Measurements from ENCODE around the gene SYCE3.
"Not testable (repeated sequence)": the region's sequence is repeated elsewhere in the genome, so short reads cannot be mapped to it uniquely, and the experiment has no call there.

SYCE3 gene

DNA sequence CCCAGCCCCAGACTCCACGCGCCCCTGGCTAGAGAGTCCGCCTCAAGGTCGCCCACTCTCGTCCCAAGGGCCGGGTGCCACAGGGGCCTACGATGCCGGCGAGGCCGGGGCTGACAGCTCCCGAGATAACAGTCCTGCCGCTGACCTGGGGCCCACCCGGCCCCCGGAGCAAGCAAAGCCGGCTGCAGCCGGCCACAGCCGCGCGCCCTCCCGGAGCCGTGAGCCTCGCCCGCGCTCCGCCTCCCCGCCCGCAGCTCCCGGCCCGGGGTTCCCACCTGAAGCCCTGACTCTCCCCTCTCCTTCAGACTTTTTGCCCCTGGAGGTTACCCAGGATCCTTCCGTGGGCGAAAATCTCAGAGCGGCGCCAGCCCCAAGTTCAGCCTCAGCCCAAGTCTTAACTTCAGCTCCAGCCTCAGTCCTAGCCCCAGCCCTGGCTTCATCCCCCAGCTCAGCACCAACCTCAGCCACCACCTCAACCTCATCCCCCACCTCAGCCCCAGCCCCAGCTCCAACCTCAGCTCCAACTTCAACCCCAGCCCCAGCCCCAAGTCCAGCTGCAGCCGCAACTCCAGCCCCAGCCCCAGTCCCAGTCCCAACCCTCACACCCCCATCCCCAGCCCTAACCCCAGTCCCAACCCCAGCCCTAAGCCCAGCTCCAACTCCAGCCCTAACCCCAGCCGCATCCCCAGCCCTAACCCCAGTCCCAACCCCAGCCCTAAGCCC is 15.3 kb downstream of the SYCE3 start:
- no peak for DNase-seq

GRCh38 chr22:50546326-50547262 is 16.1 kb downstream of the SYCE3 start:
- no peak for DNase-seq

DNA sequence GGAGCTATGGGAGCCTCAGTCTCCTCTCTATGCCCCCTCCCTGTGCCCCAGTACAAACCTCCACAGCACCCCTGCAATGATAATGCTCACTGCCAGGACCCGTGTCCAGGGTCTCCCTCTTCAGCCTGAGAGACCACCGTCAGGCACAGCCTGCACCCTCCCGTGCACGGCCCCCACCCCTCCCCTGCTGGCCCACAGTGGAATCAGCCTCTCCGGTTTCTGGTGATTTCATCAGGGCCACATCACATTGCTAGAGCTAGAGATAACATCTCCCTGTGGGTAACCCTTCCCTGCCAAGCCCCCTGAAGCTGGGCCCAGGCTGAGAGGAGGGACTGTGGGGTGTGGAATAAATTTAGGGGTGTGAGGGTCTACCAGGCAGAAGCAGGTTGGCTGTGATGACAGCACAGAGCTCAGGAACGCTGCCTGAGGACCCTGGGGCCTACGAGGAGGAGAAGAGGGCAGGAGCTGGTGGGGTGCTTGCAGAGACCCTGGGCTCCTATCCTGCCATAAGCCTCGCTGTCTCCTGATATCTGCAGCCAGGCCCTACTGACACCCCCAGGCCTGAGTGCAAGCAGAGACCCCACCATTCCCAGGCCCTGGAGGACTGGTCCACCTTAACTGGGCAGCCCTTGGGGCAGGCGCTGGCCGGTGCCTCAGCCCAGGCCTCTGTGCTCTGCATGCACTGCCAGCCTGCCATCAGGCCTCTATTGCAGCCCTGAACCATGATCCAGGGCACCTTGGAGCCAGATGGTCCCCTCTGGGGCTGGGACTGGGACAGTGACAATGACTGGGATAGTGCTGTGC is 17.0 kb downstream of the SYCE3 start, which contains the start of gene KLHDC7B:
TSS of gene KLHDC7B (plus strand) at position 378 of the 804 bp plus-strand sequence. CDS start at position 723, 345 bp downstream.
- DNase-seq = no peak

DNA sequence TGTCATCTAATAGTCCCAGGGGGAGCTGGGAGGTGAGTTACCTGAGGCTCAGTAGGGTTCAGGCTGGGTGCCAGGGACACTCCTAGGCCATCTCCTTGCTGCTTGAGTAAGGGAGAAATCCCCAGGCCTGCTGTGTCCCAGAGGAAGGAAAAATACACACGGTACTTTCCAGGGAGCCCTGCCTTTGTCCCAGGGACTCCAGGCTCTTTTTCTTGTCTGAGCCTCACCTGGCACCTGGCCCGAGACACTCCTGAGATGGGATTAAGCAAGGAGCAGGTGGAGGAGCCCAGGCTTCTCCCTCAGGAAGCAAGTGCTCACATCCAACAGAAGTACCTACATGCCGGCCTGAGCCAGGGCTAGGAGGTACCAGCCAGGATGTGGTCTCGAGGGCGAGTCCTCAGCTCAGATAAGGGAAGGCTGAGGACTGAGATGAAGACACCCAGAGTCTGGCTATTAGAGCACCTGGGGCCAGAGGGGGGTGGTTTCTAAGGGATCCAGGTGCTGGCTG is 17.9 kb downstream of the SYCE3 start:
- no peak for DNase-seq

DNA sequence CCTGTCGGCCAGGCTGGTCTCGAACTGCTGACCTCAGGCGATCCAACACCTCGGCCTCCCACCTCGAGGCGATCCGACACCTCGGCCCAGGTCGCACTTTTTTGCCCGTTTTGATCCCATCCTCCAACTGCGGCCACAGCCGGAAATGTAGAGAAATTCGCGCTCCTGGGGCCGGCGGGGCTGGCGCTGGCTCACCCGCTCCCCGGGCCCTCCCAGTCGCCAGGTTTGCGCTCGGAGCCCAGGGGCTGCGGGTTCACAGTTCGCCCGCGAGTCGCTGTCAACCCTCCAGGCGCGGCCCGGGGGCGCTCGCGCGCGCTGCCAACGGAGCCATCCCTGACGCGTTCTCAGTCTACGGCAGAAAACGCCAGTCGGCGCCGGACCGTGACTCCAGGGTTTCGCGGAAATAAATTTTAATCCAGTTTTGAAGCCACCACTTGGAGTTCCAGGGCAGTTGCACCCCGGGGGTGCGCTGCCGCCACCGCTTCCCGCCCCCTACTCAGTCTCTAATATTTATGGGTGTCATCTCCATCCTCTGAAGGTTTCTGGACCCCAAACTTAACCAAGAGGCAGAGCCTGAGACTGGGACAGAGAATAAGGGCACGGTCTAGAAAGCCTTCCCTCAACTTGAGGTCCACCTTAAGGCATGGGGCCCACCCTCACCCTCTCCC is 18.5 kb downstream of the SYCE3 start:
- no peak for DNase-seq

DNA sequence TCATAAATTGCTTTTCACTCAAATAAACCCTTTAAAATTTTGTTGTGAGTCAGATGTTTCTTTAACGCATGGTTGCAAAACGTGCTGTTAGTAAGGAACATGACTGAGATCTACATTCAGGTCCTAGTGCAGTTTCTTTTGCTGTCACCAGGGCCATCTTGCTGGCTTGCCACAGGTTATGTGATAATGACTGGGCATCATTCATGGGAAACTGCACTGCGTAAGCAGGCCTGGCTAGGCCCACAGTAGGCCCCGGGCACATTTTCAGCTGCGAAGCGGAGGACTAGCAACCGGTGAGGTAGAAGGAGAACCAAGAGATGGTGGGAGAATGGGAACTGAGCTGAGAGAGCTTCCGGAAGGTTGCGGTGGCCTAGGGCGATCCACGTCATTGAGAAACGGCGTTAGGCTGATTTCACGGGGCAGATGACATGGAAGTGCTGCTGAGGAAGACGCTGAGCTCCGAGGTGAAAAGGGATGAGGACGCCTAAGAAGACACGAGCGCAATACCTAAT is 20.2 kb downstream of the SYCE3 start:
- DNase-seq = no peak

DNA sequence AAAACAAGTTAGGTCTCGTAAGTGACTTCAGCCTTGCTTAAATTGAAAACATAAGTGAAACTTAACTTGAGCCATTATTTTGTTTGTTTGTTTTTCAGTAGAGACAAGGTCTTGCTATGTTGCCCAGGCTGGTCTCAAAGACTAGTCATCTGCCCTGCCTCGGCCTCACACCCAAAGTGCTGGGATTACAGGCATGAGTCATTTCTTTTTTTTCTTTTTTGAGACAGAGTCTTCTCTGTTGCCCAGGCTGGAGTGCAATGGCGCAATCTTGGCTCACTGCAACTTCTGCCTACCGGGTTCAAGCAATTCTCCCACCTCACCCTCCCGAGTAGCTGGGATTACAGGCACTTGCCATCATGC is 21.1 kb downstream of the SYCE3 start:
- not testable (repeated sequence) for DNase-seq

GRCh38 chr22:50540381-50540780 is 22.3 kb downstream of the SYCE3 start:
- no peak for DNase-seq

- DNase-seq = no peak
These were observed 25.0 kb downstream of the SYCE3 start for GRCh38 chr22:50537765-50538164.

DNA sequence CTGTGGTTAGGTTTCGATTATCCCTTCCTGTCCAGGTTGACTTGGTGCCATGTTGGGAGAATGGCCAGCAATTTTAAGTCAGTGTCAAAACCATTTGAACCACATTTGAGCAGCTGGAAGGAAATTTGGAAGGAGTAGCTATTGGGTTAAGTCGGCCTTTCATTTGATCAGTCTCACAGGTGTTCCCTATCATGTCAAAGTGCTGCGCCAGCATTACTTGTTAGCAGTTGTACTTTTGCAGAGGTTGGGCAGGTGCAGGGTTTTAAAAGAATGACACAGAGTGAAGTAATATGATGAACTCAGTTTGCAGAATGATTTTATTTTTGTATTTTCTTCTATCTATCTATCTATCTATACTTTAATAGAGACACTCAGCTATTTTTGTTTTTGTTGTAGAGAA is 26.5 kb downstream of the SYCE3 start:
- DNase-seq = no peak

DNA sequence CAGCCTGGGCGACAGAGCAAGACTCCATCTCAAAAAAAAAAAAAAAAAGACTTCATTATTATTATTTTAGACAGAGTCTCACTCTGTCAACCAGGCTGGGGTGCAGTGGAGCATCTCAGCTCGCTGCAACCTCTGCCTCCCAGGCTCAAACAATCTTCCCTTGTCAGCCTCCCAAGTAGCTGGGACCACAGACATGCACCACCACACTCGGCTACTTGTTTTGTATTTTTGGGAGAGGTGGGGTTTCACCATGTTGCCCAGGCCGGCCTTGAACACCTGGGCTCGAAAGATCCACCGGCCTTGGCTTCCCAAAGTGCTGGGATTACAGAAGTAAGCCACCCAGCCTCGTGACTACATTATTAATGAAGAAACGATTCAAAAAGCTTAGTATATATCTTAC is 27.6 kb downstream of the SYCE3 start:
- DNase-seq = no peak

DNA sequence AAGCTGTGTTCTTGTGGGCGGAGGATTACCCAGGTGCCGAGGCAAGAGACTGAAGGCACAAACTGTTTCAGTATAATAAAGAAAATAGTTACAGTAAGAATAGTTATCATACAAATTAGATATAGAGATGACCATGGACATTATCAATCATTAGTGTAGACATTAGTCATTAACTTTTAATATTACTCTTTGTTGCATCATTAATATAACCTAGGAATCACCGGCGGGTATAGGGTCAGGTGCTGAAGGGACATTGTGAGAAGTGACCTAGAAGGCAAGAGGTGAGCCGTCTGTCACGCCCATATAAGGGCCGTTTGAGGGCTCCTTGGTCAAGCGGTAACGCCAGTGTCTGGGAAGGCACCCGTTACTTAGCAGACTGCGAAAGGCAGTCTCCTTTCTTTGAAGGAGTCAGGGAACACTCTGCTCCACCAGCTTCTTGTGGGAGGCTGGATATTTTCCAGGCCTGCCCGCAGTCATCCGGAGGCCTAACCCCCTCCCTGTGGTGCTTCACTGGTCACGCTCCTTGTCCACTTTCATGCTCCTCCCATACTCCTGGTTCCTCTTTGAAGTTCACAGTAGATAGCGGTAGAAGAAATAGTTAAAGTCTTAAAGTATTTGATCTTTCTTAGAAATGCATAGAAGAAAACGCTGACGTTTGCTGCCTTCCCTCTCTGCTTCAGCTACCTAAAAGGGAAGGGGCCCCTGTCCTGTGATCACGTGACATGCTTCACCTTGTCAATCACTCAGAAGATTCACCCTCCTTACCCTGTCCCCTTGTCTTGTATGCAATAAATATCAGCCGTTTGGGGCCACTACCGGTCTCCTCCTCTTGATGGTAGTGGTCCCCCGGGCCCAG is 28.6 kb downstream of the SYCE3 start:
- DNase-seq = not testable (repeated sequence)

DNA sequence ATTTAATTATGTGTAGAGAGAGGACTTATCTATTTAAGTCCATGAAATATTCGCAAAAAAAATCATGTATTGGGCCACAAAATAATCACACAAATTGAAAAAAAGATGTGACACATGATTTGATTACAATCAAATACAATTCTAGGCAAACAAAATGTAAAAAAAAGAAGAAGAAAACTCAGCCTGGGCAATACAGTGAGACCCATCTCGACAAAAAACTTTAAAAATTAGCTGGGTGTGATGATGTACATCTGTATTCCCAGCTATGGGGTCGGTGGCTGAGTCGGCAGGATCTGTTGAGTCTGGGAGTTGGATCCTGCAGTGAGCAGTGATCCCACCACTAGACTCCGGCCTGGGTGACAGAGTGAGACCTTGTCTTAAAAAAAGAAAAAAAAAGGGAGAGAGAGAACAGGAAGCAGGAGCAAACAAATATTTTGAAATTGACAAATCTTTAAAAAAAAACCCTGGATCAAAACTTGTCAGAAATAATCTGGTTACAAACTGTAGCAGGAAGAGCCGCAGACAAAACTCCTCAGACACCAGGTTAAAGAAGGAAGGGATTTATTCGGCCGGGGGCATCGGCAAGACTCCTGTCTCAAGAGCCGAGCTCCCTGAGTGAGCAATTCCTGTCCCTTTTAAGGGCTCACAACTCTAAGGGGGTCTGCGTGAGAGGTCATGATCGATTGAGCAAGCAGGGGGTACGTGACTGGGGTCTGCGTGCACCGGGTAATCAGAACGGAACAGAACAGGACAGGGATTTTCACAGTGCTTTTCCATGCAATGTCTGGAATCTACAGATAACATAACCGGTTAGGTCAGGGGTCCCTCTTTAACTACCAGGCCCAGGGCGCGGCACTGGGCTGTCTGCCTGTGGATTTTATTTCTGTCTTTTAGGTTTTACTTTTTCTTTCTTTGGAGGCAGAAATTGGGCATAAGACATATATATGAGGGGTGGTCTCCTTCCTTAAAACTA is 29.6 kb downstream of the SYCE3 start:
- DNase-seq = no peak

- no peak for DNase-seq
These were observed 30.6 kb downstream of the SYCE3 start for GRCh38 chr22:50531962-50532674.

DNA sequence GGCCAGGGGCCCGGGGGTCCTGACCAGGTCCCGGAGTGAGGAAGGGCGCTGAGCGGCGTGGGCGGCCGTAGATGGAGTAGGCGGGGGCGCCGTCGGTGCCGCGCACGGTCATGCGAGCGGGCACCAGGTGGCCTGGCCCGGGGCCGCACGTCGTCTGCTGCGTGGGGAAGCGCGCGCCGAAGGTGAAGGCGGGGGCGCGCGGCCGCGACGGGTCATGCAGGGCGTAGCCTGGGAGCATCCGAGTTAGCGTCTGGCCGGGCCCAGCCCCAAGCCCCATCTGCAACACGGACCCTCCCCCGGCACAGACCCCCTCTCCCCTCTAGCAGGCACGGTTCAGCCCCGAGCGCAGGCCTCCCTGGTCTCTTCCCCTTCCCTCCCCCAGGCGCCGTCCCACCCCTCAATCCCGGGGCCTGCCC is 31.2 kb downstream of the SYCE3 start:
- DNase-seq = no peak

GRCh38 chr22:50530877-50531545 is 31.7 kb downstream of the SYCE3 start:
- DNase-seq = no peak

DNA sequence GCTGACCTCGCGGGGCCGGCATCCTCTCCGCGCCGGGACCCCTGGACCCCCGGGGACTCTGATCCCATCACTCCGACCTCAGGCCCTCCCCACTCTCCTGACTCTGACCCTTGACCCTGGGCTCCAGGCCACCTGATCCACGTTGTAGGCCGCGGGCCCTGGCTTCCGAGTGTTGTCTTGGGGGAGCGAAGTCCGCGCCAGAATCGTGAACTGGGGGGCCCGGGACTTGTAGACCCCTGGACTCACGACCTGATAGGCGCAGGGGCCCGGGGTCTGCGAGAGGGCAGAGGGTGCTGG is 32.2 kb downstream of the SYCE3 start:
- no peak for DNase-seq

- DNase-seq = no peak
These were observed 32.7 kb downstream of the SYCE3 start, which contains the start of gene TYMP for GRCh38 chr22:50529897-50530579. TYMP (minus strand) TSS chr22:50530012; CDS start chr22:50529709, 303 bp downstream.

Data from NCI-H2029 treated with DMSO at 0.1 percent for 48 hours (cell line).